Right ventricle myocardium inferior (tissue), 1 donor: ENCODE results near the gene PCSK4. TPM values are rescaled to one million over a fixed set of nuclear protein-coding genes. Genes with fewer than 3 reads are reported as not detected.

ENCODE experiments used
- ATAC-seq: fragments of 200-7000 bp; cut with Tn5 transposase; one replicate; pipeline ENCODE4 v1.9.1; 2020; ENCODE audit warnings: mild to moderate bottlenecking, moderate library complexity
- DNase-seq: peaks from one replicate; pipeline ENCODE4 v3.0.0; 2021; ENCODE audit errors: missing footprints
- intact Hi-C: fragments of 100-400 bp; cut with DNase I; formaldehyde crosslinking; loops from one replicate; pipeline ENCODE4 v1.11.0; 2022
- total RNA-seq: library from RNA; stranded (reverse); fragmentation: NEBNext Ultra II Directional; extraction: Animal tissue kit (Norgen Biotek cat#: 25700); gene quantifications from one replicate; pipeline ENCODE4 v1.2.1, GENCODE V29; 2021
- donor health status: DM: no; HTN: yes; CAD: no; lungs with severe emphysema.

PCSK4 gene
- total RNA-seq, 1 donor from 2014 or later, result 0.89 TPM

DNA sequence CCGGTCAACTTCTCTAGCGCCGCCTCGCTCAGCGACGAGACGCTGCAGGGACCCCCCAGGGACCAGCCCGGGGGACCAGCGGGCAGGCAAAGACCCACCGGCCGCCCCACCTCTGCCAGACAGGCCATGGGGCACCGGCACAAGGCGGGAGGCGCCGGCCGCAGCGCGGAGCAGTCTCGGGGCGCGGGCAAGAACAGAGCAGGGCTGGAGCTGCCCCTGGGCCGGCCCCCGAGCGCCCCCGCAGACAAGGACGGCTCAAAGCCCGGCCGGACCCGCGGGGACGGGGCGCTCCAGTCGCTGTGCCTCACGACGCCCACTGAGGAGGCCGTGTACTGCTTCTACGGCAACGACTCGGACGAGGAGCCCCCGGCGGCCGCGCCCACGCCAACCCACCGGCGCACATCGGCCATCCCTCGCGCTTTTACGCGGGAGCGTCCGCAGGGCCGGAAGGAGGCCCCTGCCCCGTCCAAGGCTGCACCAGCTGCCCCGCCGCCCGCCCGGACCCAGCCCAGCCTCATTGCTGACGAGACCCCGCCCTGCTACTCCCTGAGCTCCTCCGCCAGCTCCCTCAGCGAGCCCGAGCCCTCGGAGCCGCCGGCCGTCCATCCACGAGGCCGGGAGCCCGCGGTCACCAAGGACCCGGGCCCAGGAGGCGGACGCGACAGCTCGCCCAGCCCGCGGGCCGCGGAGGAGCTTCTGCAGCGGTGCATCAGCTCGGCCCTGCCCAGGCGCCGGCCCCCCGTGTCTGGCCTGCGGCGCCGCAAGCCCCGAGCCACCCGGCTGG lies 22.5 kb downstream of the PCSK4 start:
- ATAC-seq, result no peak
- DNase-seq, result peak; percentile 61
- intact Hi-C loops, result no loop called here

DNA sequence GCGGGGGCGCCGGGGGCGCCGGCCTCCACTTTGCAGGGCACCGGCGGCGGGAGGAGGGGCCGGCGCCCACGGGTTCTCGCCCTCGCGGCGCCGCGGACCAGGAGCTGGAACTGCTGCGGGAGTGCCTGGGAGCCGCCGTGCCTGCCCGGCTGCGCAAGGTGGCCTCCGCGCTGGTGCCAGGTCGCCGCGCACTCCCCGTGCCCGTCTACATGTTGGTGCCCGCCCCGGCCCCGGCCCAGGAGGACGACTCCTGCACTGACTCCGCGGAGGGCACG lies 23.0 kb downstream of the PCSK4 start:
- intact Hi-C loops, result no loop called here
- DNase-seq, result peak; percentile 53
- no peak for ATAC-seq

DNA sequence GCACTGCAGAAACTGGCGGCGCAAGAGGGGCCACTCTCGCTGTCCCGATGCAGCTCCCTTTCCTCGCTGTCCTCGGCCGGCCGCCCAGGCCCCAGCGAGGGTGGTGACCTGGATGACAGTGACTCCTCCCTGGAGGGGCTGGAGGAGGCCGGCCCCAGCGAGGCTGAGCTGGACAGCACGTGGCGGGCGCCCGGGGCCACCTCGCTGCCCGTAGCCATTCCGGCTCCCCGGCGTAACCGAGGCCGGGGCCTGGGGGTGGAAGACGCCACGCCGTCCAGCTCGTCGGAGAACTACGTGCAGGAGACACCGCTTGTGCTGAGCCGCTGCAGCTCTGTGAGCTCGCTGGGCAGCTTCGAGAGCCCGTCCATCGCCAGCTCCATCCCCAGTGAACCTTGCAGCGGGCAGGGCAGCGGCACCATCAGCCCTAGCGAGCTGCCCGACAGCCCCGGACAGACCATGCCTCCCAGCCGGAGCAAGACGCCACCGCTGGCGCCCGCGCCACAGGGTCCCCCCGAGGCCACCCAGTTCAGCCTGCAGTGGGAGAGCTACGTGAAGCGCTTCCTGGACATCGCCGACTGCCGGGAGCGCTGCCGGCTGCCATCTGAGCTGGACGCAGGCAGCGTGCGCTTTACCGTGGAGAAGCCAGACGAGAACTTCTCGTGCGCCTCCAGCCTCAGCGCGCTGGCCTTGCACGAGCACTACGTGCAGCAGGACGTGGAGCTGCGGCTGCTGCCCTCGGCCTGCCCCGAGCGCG lies 23.5 kb downstream of the PCSK4 start:
- intact Hi-C loops, result no loop called here
- ATAC-seq (no peak), DNase-seq (peak; percentile 62)

- intact Hi-C loops, result no loop called here
- no peak for ATAC-seq
- peak; percentile 27 for DNase-seq
These were observed 24.1 kb downstream of the PCSK4 start for GRCh38 chr19:1466018-1466460.

DNA sequence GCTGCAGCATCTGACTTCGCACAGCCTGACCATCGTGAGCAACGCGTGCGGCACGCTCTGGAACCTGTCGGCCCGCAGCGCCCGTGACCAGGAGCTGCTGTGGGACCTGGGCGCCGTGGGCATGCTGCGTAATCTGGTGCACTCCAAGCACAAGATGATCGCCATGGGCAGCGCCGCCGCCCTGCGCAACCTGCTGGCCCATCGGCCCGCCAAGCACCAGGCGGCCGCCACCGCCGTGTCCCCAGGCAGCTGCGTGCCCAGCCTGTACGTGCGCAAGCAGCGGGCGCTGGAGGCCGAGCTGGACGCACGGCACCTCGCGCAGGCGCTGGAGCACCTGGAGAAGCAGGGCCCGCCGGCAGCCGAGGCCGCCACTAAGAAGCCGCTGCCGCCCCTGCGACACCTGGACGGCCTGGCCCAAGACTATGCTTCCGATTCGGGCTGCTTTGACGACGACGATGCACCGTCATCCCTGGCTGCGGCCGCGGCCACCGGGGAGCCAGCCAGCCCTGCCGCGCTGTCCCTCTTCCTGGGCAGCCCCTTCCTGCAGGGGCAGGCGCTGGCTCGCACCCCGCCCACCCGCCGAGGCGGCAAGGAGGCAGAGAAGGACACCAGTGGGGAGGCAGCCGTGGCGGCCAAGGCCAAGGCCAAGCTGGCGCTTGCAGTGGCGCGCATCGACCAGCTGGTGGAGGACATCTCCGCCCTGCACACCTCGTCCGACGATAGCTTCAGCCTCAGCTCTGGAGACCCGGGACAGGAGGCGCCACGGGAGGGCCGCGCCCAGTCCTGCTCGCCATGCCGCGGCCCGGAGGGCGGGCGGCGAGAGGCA lies 24.7 kb downstream of the PCSK4 start:
- ATAC-seq, result peak; percentile 29
- intact Hi-C loops, result no loop called here

DNA sequence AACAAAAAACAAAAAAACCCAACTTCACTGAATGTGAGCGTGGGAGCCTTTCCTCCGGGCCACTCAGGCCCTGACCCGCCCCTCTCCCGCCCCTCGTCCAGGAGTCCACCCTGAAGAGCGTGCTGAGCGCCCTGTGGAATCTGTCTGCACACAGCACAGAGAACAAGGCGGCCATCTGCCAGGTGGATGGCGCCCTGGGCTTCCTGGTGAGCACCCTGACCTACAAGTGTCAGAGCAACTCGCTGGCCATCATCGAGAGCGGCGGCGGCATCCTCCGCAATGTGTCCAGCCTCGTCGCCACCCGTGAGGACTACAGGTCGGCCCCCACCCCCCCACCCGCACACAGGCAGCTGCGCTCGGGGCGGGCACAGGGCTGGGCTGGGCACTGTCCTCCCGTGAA lies 28.3 kb downstream of the PCSK4 start:
- intact Hi-C loops, result no loop called here
- DNase-seq (peak; percentile 48), ATAC-seq (no peak)

More for the DNA sequence above, 24.7 kb downstream of the PCSK4 start:
- DNase-seq, result peak; percentile 66

DNA sequence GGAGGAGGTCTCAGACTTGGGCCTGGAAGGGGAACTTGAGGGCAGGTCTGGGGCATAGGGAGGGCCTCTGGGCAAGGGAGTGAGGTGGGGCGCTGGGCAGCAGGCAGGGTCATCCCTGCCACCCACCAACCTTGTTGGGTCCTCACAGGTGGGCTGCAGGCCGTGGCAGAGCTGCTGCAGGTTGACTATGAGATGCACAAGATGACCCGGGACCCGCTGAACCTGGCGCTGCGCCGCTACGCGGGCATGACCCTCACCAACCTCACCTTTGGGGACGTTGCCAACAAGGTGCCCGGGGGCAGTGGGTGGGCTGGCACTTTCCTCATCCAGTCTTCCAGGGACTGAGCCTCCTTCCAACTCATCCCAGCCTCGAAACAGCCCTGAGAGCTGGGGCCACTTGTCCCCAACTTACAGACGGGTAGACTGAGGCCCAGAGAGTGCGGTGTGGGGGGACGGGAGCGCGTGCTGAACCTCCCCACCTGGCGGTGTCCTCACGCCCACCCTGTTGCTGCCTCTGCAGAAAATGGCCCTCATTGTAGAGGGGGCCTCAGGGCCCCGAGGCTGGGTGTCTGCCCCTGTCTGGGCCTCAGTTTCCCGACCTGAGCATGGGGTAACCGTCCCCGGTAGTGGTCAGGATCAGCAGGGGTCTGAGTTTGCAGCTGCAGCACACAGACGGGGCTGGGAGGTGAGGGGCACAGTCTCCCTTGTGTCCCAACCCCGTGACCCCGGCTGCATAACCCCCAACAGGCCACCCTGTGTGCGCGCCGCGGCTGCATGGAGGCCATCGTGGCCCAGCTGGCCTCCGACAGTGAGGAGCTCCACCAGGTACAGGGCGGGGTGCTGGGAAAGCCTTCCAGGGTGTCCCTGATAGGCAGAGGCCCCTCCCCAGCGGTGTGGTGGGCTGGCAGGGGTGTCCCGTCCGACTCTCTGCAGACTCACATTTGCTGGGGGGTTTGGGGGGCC lies 29.8 kb downstream of the PCSK4 start:
- peak; percentile 37 for DNase-seq
- no peak for ATAC-seq
- intact Hi-C loops, result no loop called here

DNA sequence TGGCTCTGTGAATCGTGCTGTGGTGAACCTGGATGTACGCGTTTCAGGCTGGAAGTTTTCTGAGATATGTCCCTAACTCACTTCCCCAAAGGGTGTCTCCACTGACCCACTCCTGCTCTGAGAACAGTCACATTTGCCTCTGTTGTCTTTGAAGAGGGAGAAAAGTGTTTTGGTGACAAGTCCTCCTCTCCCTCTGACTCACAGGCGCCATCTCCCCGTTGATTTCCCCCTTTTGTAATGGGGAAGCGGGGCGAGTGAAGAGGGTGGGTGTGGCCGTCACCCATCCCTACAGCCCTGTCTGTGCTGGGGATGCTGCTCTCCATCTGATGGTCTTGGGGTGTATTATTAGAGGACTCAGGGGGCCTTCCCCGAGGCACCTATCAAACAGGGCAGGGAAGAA lies 30.7 kb downstream of the PCSK4 start:
- no peak for ATAC-seq
- intact Hi-C loops, result no loop called here
- DNase-seq, result peak; percentile 42

- intact Hi-C loops, result no loop called here
- no peak for ATAC-seq
These were observed 32.3 kb downstream of the PCSK4 start for GRCh38 chr19:1457892-1458291.

DNA sequence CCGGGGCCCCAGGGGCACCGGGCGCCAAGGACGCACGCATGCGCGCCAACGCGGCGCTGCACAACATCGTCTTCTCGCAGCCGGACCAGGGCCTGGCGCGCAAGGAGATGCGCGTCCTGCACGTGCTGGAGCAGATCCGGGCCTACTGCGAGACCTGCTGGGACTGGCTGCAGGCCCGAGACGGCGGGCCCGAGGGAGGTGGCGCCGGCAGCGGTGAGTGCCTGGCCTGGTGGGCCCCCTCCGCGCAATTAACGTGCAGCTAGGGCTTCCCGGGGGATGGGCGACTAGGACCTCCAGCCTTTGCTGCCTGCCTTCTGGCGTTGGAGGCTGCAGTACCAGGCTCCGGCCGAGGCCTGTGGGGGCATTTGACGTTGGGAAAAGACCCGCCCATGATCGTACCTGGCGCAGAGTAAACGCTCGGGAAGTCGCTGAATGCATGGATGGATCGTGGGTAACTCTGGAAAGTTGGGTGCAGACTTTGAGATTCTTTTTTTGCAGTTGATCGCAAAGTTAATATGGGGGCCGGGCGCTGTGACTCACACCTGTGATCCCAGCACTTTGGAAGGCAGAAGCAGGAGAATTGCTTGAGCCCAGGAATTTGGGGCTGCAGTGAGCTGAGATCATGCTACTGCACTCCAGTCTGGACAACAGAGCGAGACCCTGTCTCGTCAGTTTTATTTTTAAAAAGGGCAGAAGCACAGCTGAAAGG lies 33.0 kb downstream of the PCSK4 start:
- intact Hi-C loops, result no loop called here
- no peak for DNase-seq
- ATAC-seq, result no peak

More at GRCh38 chr19:1457892-1458291, 32.3 kb downstream of the PCSK4 start:
- no peak for DNase-seq

- ATAC-seq (no peak), DNase-seq (no peak)
- intact Hi-C loops, result no loop called here
These were observed 33.8 kb downstream of the PCSK4 start for GRCh38 chr19:1456121-1456900.

DNA sequence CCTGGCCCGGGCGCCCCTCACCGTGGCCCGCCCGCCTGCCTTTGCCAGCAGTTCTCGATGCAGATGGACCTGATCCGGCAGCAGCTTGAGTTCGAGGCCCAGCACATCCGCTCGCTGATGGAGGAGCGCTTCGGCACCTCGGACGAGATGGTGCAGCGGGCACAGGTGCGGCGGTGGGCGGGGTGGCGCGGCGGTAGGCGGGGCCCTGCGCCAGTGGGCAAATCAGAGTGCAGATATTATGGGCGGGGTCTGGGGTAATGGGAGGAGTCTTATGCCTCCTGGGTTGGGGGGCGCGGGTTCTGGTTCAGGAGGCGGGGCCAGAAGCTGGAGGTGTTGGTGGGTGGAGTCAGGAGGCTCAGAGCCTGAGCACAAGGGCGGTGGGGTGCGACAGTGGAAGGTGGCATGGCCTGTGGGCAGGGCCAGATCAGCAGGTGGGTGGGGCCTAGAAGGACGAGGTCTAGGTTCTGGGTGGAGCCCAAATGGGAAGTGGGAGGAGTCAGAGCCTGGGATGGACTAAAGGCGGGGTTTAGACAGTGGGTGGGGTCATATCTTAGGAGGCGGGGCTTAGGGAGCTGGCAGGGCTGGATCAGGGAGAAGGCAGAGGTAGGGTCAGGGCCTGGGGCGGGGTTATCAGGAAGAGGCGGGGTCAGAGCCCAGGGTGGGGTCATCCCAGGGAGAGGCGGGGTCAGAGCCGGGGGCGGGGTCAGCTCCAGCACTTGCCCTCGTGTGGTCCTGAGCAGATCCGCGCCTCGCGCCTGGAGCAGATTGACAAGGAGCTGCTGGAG lies 34.6 kb downstream of the PCSK4 start:
- peak; percentile 26 for ATAC-seq
- no peak for DNase-seq
- intact Hi-C loops, result no loop called here

- no peak for DNase-seq
- intact Hi-C loops, result no loop called here
- ATAC-seq, result no peak
These were observed 35.2 kb downstream of the PCSK4 start for GRCh38 chr19:1455002-1455335.

DNA sequence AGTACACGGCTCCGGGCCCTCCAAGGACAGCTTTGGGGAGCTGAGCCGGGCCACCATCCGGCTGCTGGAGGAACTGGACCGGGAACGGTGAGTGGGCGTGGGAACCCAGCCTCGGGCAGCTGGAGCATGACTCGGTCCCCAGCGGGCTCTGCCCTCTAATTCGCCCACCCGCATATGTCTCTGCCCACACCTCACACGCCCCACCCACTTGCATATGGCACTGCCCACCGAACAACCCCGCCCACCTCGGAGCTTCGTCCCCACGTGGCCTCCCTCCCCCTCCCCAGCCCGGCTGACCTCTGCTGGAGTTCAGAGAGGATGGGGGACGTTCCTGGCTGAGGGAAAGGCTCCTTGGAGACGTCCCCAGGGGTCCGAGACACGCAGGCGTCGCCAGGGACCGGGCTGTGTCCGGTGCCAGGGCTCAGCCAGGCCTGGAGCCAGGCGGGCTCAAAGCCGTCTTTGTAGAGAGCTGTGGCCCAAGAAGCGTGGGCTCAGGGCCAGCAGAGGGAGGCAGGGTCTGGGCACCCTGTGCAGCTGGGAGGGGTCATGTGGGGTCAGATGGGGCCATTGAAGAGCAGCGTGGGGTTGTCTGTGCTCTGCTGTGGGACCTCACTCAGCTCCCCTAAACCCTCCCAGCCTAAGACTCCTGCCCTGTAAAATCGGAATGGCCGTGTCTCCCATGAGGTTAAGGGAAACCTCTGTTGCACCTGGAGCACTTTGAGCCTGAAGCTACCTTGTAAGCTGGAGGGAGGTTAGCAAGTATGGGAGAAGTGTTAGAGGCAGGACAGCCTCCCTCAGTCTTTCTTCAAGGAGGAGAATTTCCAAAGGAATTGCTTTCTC lies 36.4 kb downstream of the PCSK4 start:
- ATAC-seq, result no peak
- intact Hi-C loops, result no loop called here
- no peak for DNase-seq

GRCh38 chr19:1452802-1453524 lies 37.2 kb downstream of the PCSK4 start:
- DNase-seq, result no peak
- intact Hi-C loops, result no loop called here
- ATAC-seq, result no peak
